Pancreas (tissue), 10 donors: ENCODE measurements around the gene QPRT. TPM values are rescaled to one million over a fixed set of nuclear protein-coding genes. Genes with fewer than 3 reads are reported as not detected.
"Not testable (repeated sequence)": the region's sequence is repeated elsewhere in the genome, so short reads cannot be mapped to it uniquely, and the experiment has no call there.

Experiments used
- ATAC-seq, 4 donors: fragments of 200-7000 bp; cut with Tn5 transposase; one replicate each; pipeline versions ENCODE4 v1.8.0 to v1.9.1; 2020; ENCODE audit warnings: mild to moderate bottlenecking in 4 of 4, moderate library complexity in 4 of 4
- DNase-seq, 6 donors: peaks; one replicate each; pipeline ENCODE4 v3.0.0-alpha.2; 2020
- FAIRE-seq: peaks from 2 replicates; lab custom pipeline; 2012; peaks lifted over from hg19 to GRCh38; lab: Jason Lieb, UNC
- H3K27ac ChIP-seq, 4 donors: fragments of 200-600 bp; sonication (generic); 1 replicate in 3 of 4; 2 replicates in 1 of 4; pipeline versions ENCODE4 v1.5.0 to v1.8.0; 2020
- H3K27me3 ChIP-seq, 4 donors: fragments of 200-600 bp; one replicate each; pipeline ENCODE4 v1.8.0; 2021
- H3K36me3 ChIP-seq, 3 donors: fragments of 200-600 bp; sonication (generic) in 1 of 3; one replicate each; pipeline versions ENCODE4 v1.5.0 to v1.8.0; 2020 to 2021
- H3K4me1 ChIP-seq, 3 donors: fragments of 200-600 bp; one replicate each; pipeline ENCODE4 v1.8.0; 2021
- H3K4me3 ChIP-seq, 4 donors: fragments of 200-600 bp; sonication (generic) in 2 of 4; one replicate each; pipeline versions ENCODE4 v1.5.0 to v1.8.0; 2020 to 2021
- H3K9me3 ChIP-seq, 4 donors: fragments of 200-600 bp; one replicate each; pipeline ENCODE4 v1.8.0; 2021
- WGBS, 2 donors: extraction: QIAGEN DNeasy Blood & Tissue Kit; methylation state at CpG; one replicate each; pipeline ENCODE4 v1.1.7; 2013; 5-methylcytosine and 5-hydroxymethylcytosine counted together
- intact Hi-C, 3 donors: fragments of 100-400 bp; cut with DNase I; formaldehyde crosslinking; loops; one replicate each; pipeline versions ENCODE4 v1.11.1 to v1.14.2; 2022
- polyA plus RNA-seq, 2 donors: library from polyadenylated mRNA; stranded (reverse); fragments of 200-250 nt; gene quantifications; one replicate each; pipeline ENCODE4 v1.2.3, GENCODE V29; 2013
- total RNA-seq, 6 donors: library from RNA; stranded (reverse); fragmentation: NEBNext Ultra II Directional in 4 of 6; extraction: Animal tissue kit (Norgen Biotek cat#: 25700) in 4 of 6; gene quantifications; one replicate each; pipeline versions ENCODE4 v1.2.1 to v1.2.4, GENCODE V29; 2021 to 2023
- TF ChIP-seq, protein P1 (sequence below), 4 donors: fragments of 200-600 bp; sonication (generic) in 3 of 4; IDR thresholded peaks; one replicate each; pipeline versions ENCODE4 v1.5.0 to v1.8.0; 2021; ENCODE audit warnings: antibody characterized with exemption in 4 of 4
- donor health status: healthy with polysubstance abuse.
- donor health status: DM: no; HTN: no; CAD: no; lungs with moderate emphysema.
- donor health status: DM: no; HTN: no; CAD: no.
- donor health status: control.
- donor health status: control.
- donor health status: Bipolar disorder and iron deficiency.
- donor health status: DM: yes; HTN: yes; CAD: no.
- donor health status: DM: no; HTN: no; CAD: no.
- donor health status: DM: no; HTN: no; CAD: no.
- donor health status: DM: yes; HTN: yes; CAD: no.

QPRT gene
- total and polyA plus RNA-seq, 8 donors, result 8.2 to 29.7 (median 18.4) TPM

DNA sequence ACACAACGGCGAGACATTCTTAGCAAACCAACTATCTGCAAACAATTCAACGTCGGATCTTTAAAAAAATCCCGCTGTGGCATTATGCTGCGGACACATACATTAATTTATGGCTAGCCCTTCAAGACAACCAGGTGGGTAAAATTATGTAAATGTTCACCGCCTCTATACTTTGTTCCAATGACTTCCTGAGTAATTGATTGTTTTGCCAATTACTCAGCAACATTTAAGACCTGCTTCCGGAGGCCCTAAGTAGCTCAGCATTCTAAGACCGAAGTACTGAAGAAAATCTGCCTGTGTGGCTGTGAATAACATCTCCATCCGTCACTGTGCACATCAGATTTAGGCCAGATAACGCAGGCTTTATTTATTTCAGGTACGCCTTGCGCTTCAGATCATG lies 23.3 kb downstream of the QPRT start:
- DNase-seq (no peak), ATAC-seq (no peak), FAIRE-seq (no peak)
- no peaks in the 10 kb centered on the region for H3K4me1 ChIP-seq
- TF ChIP-seq, protein P1, sequence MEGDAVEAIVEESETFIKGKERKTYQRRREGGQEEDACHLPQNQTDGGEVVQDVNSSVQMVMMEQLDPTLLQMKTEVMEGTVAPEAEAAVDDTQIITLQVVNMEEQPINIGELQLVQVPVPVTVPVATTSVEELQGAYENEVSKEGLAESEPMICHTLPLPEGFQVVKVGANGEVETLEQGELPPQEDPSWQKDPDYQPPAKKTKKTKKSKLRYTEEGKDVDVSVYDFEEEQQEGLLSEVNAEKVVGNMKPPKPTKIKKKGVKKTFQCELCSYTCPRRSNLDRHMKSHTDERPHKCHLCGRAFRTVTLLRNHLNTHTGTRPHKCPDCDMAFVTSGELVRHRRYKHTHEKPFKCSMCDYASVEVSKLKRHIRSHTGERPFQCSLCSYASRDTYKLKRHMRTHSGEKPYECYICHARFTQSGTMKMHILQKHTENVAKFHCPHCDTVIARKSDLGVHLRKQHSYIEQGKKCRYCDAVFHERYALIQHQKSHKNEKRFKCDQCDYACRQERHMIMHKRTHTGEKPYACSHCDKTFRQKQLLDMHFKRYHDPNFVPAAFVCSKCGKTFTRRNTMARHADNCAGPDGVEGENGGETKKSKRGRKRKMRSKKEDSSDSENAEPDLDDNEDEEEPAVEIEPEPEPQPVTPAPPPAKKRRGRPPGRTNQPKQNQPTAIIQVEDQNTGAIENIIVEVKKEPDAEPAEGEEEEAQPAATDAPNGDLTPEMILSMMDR (IDR thresholded peaks at IDR 0.05), result no peak
- H3K27ac ChIP-seq, result no peak overlapping the region
- no peaks in the 10 kb centered on the region for H3K9me3 ChIP-seq
- intact Hi-C loops, result no loop called here
- WGBS, 2 donors, result 69 to 70% methylated on average over 13 of the region's 13 CpGs
- H3K4me3 ChIP-seq, result no peak overlapping the region
- no peaks in the 10 kb centered on the region for H3K36me3 ChIP-seq
- no peaks in the 10 kb centered on the region for H3K27me3 ChIP-seq

DNA sequence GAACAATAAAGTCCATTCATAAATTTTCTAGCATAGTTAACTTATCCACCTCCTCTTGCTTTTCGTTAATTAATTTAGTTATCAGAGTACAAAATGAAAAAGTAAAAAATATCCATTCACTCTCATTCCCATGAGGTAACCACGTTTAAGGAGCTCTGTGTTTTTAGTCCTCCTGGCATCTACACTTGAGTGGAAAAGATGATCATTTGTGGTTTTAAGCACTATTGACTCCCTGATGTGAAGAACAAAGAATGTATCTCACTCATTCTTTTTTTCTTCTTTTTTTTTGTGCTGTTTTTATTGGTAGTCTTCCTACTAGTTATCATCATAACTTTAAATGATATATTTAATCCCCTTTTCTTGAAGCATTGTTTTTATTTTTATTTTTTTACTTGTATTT lies 26.1 kb downstream of the QPRT start:
- DNase-seq, result no peak

DNA sequence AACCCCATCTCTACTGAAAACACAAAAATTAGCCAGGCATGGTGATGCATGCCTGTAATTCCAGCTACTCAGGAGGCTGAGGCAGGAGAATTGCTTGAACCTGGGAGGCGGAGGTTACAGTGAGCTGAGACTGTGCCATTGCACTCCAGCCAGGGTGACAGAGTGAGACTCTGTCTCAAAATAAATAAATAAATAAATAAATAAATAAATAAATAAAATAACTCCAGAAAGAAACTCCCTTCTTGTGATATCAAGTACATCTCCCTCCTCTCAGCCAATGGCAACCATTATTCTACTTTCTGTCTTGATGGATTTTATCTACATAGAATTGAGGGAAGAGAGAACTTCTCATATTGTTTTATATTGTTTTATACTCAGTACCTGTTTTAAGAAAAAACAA lies 28.2 kb downstream of the QPRT start:
- H3K27ac ChIP-seq, H3K27me3 ChIP-seq, DNase-seq, ATAC-seq, FAIRE-seq, H3K9me3 ChIP-seq, H3K36me3 ChIP-seq, intact Hi-C loops, H3K4me1 ChIP-seq, H3K4me3 ChIP-seq: not testable (repeated sequence)
- WGBS, 2 donors, result 88 to 100% methylated on average over 1 of the region's 1 CpG

More for the DNA sequence above, 26.1 kb downstream of the QPRT start:
- ATAC-seq, result no peak
- Histone ChIP-seq H3K9me3 (no peaks in the 10 kb centered on the region), H3K4me1 (no peaks in the 10 kb centered on the region), H3K27me3 (no peaks in the 10 kb centered on the region), H3K27ac (no peak overlapping the region), H3K4me3 (no peak overlapping the region), H3K36me3 (no peaks in the 10 kb centered on the region)
- 50 to 66% methylated on average over 2 of the region's 2 CpGs for WGBS, 2 donors
- FAIRE-seq, result no peak
- intact Hi-C loops, result no loop called here
- TF ChIP-seq, protein P1 (IDR thresholded peaks at IDR 0.05), result no peak

DNA sequence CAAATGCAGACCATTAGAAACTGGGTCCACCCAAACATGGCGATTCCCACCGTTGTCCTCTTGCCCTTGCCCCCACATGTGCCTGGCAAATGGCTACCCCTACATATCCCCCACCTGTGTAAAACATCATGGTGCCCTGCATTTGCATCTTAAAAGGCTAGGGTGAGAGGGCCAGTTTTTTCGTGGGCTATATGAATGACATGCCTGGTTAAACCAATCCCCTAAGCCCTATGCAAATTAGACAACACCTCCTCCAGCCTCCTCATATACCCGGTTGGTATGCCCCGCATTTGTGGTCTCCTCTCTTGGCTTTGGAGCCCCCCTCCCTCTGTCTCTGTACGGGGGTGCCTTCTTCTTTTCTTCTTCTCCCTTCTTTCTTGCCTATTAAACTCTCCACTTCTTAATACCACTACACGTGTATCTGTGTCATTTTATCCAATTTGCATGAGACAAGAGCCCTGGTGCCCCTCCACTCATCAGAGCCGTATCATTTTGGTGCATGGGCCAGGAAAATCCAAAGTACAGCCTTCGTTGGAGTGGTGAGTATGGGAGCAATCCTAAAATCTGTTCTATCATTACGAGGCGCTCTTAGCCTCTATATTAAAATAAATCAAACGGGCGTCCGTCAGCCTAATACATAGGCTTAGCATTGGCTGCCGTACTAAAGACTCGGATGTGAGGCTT lies 30.1 kb downstream of the QPRT start:
- intact Hi-C loops, result no loop called here
- Histone ChIP-seq H3K27ac (no peak overlapping the region), H3K9me3 (no peaks in the 10 kb centered on the region), H3K36me3 (no peaks in the 10 kb centered on the region), H3K27me3 (no peaks in the 10 kb centered on the region), H3K4me3 (no peak overlapping the region), H3K4me1 (no peaks in the 10 kb centered on the region)
- no peak for ATAC-seq
- FAIRE-seq, result no peak
- WGBS, 2 donors, result 66 to 67% methylated on average over 16 of the region's 16 CpGs
- TF ChIP-seq, protein P1 (IDR thresholded peaks at IDR 0.05), result no peak
- DNase-seq, result no peak

DNA sequence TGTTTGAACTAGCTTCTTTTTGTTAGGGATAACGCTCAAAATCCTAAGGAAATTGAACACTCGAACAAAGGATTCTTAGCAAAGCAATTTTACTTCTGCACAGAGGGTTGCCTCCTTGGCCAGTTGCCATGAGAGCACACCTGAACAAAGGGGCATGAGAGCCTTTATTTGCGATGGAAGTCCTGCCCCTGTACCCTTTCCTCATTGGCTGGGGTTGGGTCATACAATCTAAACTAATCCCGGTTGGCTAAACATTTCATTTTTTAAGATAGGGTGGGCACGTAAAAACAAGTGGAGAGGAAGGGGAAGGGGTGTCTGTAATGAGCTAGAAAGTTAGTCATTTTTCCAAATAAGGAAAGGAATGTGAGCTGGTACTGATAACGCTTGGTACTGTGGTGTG lies 30.7 kb downstream of the QPRT start:
- H3K4me1 ChIP-seq, intact Hi-C loops, H3K9me3 ChIP-seq, H3K36me3 ChIP-seq, DNase-seq, H3K27ac ChIP-seq, ATAC-seq, H3K27me3 ChIP-seq, H3K4me3 ChIP-seq, FAIRE-seq: not testable (repeated sequence)
- WGBS, 2 donors, result 53 to 55% methylated on average over 6 of the region's 6 CpGs
